GM12878 (cell line): Measurements from ENCODE around the gene SERPINE1. TPM values are rescaled to one million over a fixed set of nuclear protein-coding genes. Genes with fewer than 3 reads are reported as not detected.

ENCODE experiments used
- ATAC-seq: fragments of 200-7000 bp; cut with Tn5 transposase; 3 replicates; pipeline ENCODE4 v1.9.1; 2020; ENCODE audit warnings: mild to moderate bottlenecking, moderate library complexity
- BruUV-seq: library from RNA; stranded (reverse); fragments of 400-500 nt; replicated peaks from 2 replicates; lab custom pipeline; 2021; lab: Mats Ljungman, UMichigan
- CTCF ChIA-PET: fragments of 300-600 bp; sonication (Branson Sonifier 250); formaldehyde crosslinking; extraction: SDS; loops from one replicate; lab custom pipeline; 2021; ENCODE audit warnings: inconsistent platforms; lab: Yijun Ruan, JAX
- POLR2A ChIA-PET: fragments of 350-600 bp; formaldehyde crosslinking; extraction: SDS; loops from one replicate; lab custom pipeline; 2021; ENCODE audit warnings: inconsistent platforms; lab: Charles Lee
- RAD21 ChIA-PET: fragments of 300-600 bp; sonication (Branson Sonifier 250); formaldehyde crosslinking; loops from one replicate; lab custom pipeline; 2023; ENCODE audit warnings: antibody characterized with exemption; ENCODE audit not compliant: unreplicated experiment; lab: Charles Lee
- SMC1A ChIA-PET: fragments of 300-600 bp; sonication (Branson Sonifier 250); formaldehyde crosslinking; loops from one replicate; lab custom pipeline; 2023; ENCODE audit not compliant: unreplicated experiment, uncharacterized antibody; lab: Charles Lee
- DNase-seq: peaks from one replicate; pipeline ENCODE4 v3.0.0-alpha.2; 2011; ENCODE audit warnings: low read depth, low spot score
- FAIRE-seq: peaks from 3 replicates; lab custom pipeline; 2011; peaks lifted over from hg19 to GRCh38; lab: Jason Lieb, UNC
- H2AFZ ChIP-seq: 2 replicates; pipeline ENCODE4 v1.6.0; 2011; ENCODE audit warnings: low read depth, low read length, control low read depth; ENCODE audit not compliant: control insufficient read depth
- H3K27ac ChIP-seq: 2 replicates; pipeline ENCODE4 v1.5.1; 2011; ENCODE audit warnings: control low read depth; ENCODE audit not compliant: control insufficient read depth, insufficient read depth
- H3K27me3 ChIP-seq, 2 experiments: replicated peaks in 1 of 2; 2 replicates each; pipeline versions ENCODE4 v1.6.0 to v1.6.1; 2011; ENCODE audit warnings: low read length in 1 of 2; ENCODE audit not compliant: control insufficient read depth in 2 of 2, insufficient read depth in 2 of 2
- H3K36me3 ChIP-seq, 2 experiments: 2 replicates each; pipeline ENCODE4 v1.5.1; 2011; ENCODE audit warnings: low read length in 1 of 2; ENCODE audit not compliant: control insufficient read depth in 2 of 2, insufficient read depth in 2 of 2
- H3K4me1 ChIP-seq: 2 replicates; pipeline ENCODE4 v1.6.1; 2011; ENCODE audit warnings: mild to moderate bottlenecking, low read length, moderate library complexity, mixed read lengths; ENCODE audit not compliant: control insufficient read depth, insufficient read depth
- H3K4me2 ChIP-seq: 2 replicates; pipeline ENCODE4 v1.6.0; 2011; ENCODE audit warnings: control low read depth; ENCODE audit not compliant: control insufficient read depth, insufficient read depth
- H3K4me3 ChIP-seq: fragments of 200-600 bp; sonication (generic); 2 replicates; pipeline ENCODE4 v1.5.1; 2016
- H3K79me2 ChIP-seq: 2 replicates; pipeline ENCODE4 v1.6.0; 2011; ENCODE audit warnings: low read length; ENCODE audit not compliant: control insufficient read depth, insufficient read depth
- H3K9ac ChIP-seq: 2 replicates; pipeline ENCODE4 v1.8.0; 2011; ENCODE audit warnings: low read length, control low read depth, mixed read lengths; ENCODE audit not compliant: control insufficient read depth, insufficient read depth
- H3K9me3 ChIP-seq: replicated peaks from 3 replicates; pipeline ENCODE4 v1.5.1; 2011; ENCODE audit warnings: mild to moderate bottlenecking, low read length; ENCODE audit not compliant: control insufficient read depth, insufficient read depth
- H4K20me1 ChIP-seq: 2 replicates; pipeline ENCODE4 v1.6.0; 2011; ENCODE audit not compliant: control insufficient read depth, insufficient read depth
- ATF7 ChIP-seq: fragments of 450-650 bp; IDR thresholded peaks from 2 replicates; pipeline ENCODE4 v1.6.1; 2016; ENCODE audit warnings: low read depth, mild to moderate bottlenecking
- BACH1 ChIP-seq: fragments of 450-650 bp; IDR thresholded peaks from 2 replicates; pipeline ENCODE4 v1.6.1; 2017; ENCODE audit warnings: mild to moderate bottlenecking, borderline replicate concordance
- CBX5 ChIP-seq: sonication (generic); IDR thresholded peaks from 2 replicates; pipeline ENCODE4 v1.6.1; 2016; ENCODE audit warnings: low read depth, moderate library complexity, mild to moderate bottlenecking, inconsistent platforms
- FOS ChIP-seq: IDR thresholded peaks from 3 replicates; pipeline ENCODE4 v1.6.1; 2011; ENCODE audit warnings: borderline replicate concordance; ENCODE audit not compliant: insufficient read length; ENCODE audit errors: extremely low read depth
- NFYA ChIP-seq: IDR thresholded peaks from 2 replicates; pipeline ENCODE4 v1.6.1; 2011; ENCODE audit warnings: low read depth, mild to moderate bottlenecking, low read length, improper control_type of control experiment, borderline replicate concordance
- POLR2AphosphoS2 ChIP-seq: IDR thresholded peaks from 2 replicates; pipeline ENCODE4 v1.6.1; 2011; ENCODE audit warnings: low read depth, mild to moderate bottlenecking, low read length, improper control_type of control experiment, moderate library complexity
- SREBF2 ChIP-seq: IDR thresholded peaks from 2 replicates; pipeline ENCODE4 v1.6.1; 2012; ENCODE audit warnings: mild to moderate bottlenecking, low read length
- TBL1XR1 ChIP-seq: IDR thresholded peaks from 2 replicates; pipeline ENCODE4 v1.6.1; 2012; ENCODE audit warnings: low read depth, low read length, improper control_type of control experiment
- TCF7 ChIP-seq: IDR thresholded peaks from 2 replicates; pipeline ENCODE4 v1.6.1; 2014; ENCODE audit warnings: antibody characterized with exemption, borderline replicate concordance
- ZNF217 ChIP-seq: fragments of 450-650 bp; IDR thresholded peaks from 2 replicates; pipeline ENCODE4 v1.6.1; 2017; ENCODE audit warnings: antibody characterized with exemption, mild to moderate bottlenecking
- in situ Hi-C: fragments of 300-500 bp; cut with MboI; formaldehyde crosslinking; loops from 9 replicates; pipeline ENCODE4 v1.14.3; 2018; ENCODE audit warnings: mixed read lengths
- intact Hi-C: fragments of 100-400 bp; cut with micrococcal nuclease; formaldehyde crosslinking; loops from one replicate; pipeline ENCODE4 v1.14.2; 2022; ENCODE audit not compliant: unreplicated experiment
- polyA plus RNA-seq, 11 experiments: library from polyadenylated mRNA; depleted of rRNA in 4 of 11; unstranded in 6 of 11; stranded (reverse) in 5 of 11; fragments of >200 nt; fragmentation: Nextera tagmentation in 4 of 11; fragmentation: Illumina TruSeq in 1 of 11; extraction: Ambion mirVana in 4 of 11; extraction: Trizol in 1 of 11; gene quantifications; 1 replicate in 1 of 11; 2 replicates in 10 of 11; pipeline versions ENCODE4 v1.2.1 to v1.2.3, GENCODE V29; 2011 to 2016; ENCODE audit warnings: inconsistent platforms in 2 of 11, missing spikeins in 2 of 11, low read depth in 1 of 11
- total RNA-seq, 4 experiments: library from RNA; depleted of rRNA in 3 of 4; stranded (reverse); fragments of >200 nt in 3 of 4; fragmentation: Illumina TruSeq in 1 of 4; extraction: Trizol in 1 of 4; gene quantifications; 2 replicates each; pipeline versions ENCODE4 v1.2.1 to v1.2.3, GENCODE V29; 2013 to 2021
- TF ChIP-seq, protein P1 (sequence below): fragments of 450-650 bp; formaldehyde crosslinking; IDR thresholded peaks from 2 replicates; pipeline ENCODE4 v1.5.0; 2022; ENCODE audit warnings: mild to moderate bottlenecking, missing genetic modification characterization
- TF ChIP-seq, protein P2 (sequence below): IDR thresholded peaks from 2 replicates; pipeline ENCODE4 v1.6.1; 2011; ENCODE audit warnings: mild to moderate bottlenecking, low read depth, low read length, moderate library complexity; ENCODE audit not compliant: insufficient replicate concordance
- TF ChIP-seq, protein P3 (sequence below): fragments of 450-650 bp; IDR thresholded peaks from 2 replicates; pipeline ENCODE4 v1.6.1; 2016; ENCODE audit warnings: mild to moderate bottlenecking
- TF ChIP-seq, protein P4 (sequence below): IDR thresholded peaks from 2 replicates; pipeline ENCODE4 v1.6.1; 2012; ENCODE audit warnings: mild to moderate bottlenecking, low read depth, low read length

The SERPINE1 gene
- total and polyA plus RNA-seq, 10 of the 15 experiments (the other 5 are each of a cell fraction or from before 2014, with no cell fraction given), result 0.20 to 2.4 (median 0.44) TPM

DNA sequence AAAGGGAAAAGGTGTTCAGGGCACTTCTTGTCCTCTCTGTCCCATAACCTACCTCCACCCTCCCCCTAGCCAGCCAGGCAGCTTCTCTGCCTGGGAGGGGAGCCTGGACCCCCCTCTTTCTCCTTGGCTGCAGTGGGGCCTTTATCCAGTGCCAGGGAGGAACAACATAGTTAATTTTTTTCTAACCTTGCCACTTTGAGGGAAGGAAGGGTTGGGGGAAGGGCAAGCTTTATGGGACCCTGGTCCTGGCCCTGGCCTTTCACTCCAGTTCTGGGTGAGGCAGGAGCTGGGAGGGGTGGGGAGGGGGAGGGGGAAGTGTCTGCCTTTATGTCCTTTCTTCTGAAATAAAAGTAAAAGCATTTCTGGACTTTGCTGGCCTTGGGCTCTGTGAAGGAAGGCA, 34.0 kb downstream of the SERPINE1 start:
- H4K20me1 ChIP-seq, result no peaks in the 10 kb centered on the region
- H3K79me2 ChIP-seq, result no peaks in the 10 kb centered on the region
- ATAC-seq, result no peak
- CTCF ChIA-PET, result no interaction called here
- no TSS peak for BruUV-seq
- in situ Hi-C loops (no loop called here), intact Hi-C loops (no loop called here)
- peaks cover 5 to 7% of the 10 kb centered on the region in 2 experiments for H3K36me3 ChIP-seq
- no peak overlapping the region for H3K9ac ChIP-seq
- H3K4me3 ChIP-seq, result no peak overlapping the region
- RAD21 ChIA-PET, result interaction anchor here (0.7 to 0.8 kb wide), 2 partner anchors 129 to 1236 kb away, joined by 3 to 4 read pairs; no protein-coding TSS in a partner anchor
- H3K4me2 ChIP-seq, result no peak overlapping the region
- H3K9me3 ChIP-seq, result no peaks in the 10 kb centered on the region; the same call in 2 of the 3 replicates
- H3K27me3 ChIP-seq, result peaks cover 8 to 9% of the 10 kb centered on the region in 2 experiments; a peak in 3 of 4 replicates
- no peak for DNase-seq
- SMC1A ChIA-PET, result interaction anchor here (0.9 kb wide), 1 partner anchor 20 kb away, joined by 3 read pairs; no protein-coding TSS in a partner anchor
- no peak for FAIRE-seq
- POLR2A ChIA-PET, result interaction anchor here (0.6 kb wide), 1 partner anchor 92 kb away, joined by 3 read pairs; no protein-coding TSS in a partner anchor
- H3K27ac ChIP-seq, result no peak overlapping the region
- TF ChIP-seq, protein P1, sequence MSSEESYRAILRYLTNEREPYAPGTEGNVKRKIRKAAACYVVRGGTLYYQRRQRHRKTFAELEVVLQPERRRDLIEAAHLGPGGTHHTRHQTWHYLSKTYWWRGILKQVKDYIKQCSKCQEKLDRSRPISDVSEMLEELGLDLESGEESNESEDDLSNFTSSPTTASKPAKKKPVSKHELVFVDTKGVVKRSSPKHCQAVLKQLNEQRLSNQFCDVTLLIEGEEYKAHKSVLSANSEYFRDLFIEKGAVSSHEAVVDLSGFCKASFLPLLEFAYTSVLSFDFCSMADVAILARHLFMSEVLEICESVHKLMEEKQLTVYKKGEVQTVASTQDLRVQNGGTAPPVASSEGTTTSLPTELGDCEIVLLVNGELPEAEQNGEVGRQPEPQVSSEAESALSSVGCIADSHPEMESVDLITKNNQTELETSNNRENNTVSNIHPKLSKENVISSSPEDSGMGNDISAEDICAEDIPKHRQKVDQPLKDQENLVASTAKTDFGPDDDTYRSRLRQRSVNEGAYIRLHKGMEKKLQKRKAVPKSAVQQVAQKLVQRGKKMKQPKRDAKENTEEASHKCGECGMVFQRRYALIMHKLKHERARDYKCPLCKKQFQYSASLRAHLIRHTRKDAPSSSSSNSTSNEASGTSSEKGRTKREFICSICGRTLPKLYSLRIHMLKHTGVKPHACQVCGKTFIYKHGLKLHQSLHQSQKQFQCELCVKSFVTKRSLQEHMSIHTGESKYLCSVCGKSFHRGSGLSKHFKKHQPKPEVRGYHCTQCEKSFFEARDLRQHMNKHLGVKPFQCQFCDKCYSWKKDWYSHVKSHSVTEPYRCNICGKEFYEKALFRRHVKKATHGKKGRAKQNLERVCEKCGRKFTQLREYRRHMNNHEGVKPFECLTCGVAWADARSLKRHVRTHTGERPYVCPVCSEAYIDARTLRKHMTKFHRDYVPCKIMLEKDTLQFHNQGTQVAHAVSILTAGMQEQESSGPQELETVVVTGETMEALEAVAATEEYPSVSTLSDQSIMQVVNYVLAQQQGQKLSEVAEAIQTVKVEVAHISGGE (CRISPR knock-in tag), result no peak
- no peak for TF ChIP-seq BACH1
- TF ChIP-seq ATF7, result no peak
- no peak for TF ChIP-seq ZNF217
- TF ChIP-seq TCF7, result no peak
- no peak for TF ChIP-seq POLR2AphosphoS2
- TF ChIP-seq CBX5, result no peak
- TF ChIP-seq, protein P2, sequence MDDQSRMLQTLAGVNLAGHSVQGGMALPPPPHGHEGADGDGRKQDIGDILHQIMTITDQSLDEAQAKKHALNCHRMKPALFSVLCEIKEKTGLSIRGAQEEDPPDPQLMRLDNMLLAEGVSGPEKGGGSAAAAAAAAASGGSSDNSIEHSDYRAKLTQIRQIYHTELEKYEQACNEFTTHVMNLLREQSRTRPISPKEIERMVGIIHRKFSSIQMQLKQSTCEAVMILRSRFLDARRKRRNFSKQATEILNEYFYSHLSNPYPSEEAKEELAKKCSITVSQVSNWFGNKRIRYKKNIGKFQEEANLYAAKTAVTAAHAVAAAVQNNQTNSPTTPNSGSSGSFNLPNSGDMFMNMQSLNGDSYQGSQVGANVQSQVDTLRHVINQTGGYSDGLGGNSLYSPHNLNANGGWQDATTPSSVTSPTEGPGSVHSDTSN, result no peak
- no peak for TF ChIP-seq SREBF2
- no peak for TF ChIP-seq NFYA
- TF ChIP-seq, protein P3, sequence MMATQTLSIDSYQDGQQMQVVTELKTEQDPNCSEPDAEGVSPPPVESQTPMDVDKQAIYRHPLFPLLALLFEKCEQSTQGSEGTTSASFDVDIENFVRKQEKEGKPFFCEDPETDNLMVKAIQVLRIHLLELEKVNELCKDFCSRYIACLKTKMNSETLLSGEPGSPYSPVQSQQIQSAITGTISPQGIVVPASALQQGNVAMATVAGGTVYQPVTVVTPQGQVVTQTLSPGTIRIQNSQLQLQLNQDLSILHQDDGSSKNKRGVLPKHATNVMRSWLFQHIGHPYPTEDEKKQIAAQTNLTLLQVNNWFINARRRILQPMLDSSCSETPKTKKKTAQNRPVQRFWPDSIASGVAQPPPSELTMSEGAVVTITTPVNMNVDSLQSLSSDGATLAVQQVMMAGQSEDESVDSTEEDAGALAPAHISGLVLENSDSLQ, result no peak
- no peak for TF ChIP-seq FOS
- TF ChIP-seq, protein P4, sequence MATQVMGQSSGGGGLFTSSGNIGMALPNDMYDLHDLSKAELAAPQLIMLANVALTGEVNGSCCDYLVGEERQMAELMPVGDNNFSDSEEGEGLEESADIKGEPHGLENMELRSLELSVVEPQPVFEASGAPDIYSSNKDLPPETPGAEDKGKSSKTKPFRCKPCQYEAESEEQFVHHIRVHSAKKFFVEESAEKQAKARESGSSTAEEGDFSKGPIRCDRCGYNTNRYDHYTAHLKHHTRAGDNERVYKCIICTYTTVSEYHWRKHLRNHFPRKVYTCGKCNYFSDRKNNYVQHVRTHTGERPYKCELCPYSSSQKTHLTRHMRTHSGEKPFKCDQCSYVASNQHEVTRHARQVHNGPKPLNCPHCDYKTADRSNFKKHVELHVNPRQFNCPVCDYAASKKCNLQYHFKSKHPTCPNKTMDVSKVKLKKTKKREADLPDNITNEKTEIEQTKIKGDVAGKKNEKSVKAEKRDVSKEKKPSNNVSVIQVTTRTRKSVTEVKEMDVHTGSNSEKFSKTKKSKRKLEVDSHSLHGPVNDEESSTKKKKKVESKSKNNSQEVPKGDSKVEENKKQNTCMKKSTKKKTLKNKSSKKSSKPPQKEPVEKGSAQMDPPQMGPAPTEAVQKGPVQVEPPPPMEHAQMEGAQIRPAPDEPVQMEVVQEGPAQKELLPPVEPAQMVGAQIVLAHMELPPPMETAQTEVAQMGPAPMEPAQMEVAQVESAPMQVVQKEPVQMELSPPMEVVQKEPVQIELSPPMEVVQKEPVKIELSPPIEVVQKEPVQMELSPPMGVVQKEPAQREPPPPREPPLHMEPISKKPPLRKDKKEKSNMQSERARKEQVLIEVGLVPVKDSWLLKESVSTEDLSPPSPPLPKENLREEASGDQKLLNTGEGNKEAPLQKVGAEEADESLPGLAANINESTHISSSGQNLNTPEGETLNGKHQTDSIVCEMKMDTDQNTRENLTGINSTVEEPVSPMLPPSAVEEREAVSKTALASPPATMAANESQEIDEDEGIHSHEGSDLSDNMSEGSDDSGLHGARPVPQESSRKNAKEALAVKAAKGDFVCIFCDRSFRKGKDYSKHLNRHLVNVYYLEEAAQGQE, result no peak
- no peak for TF ChIP-seq TBL1XR1
- peaks cover 4% of the 10 kb centered on the region for H3K4me1 ChIP-seq
- no peak overlapping the region for H2AFZ ChIP-seq
